HG03571 (cell line): Measurements from ENCODE around the gene ERGIC1.

Source experiments
- ATAC-seq: cut with Tn5 transposase; IDR thresholded peaks from one replicate; pipeline ENCODE4 v1.9.1; 2021; ENCODE audit not compliant: unreplicated experiment

The ERGIC1 gene

DNA sequence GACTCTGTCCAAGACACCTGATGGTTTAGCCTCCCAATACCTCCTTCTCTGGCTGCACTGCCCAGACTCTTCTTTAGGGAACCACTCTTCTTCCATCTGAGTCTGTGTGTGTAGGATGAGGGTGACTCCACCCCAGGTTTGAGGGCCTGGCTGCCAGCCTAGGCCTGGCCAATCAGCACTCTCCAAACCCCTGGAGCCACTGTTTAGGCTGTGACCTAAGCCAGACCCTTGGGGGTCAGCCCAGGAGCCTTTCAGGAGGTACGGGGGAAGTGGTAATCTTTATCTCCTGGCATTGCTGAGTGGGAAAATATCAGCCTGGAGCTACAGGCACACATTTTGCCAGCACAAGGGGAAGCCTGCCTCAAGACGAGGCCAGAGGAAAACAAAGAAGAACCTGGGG lies 6.2 kb upstream of the ERGIC1 start:
- ATAC-seq, result no peak

DNA sequence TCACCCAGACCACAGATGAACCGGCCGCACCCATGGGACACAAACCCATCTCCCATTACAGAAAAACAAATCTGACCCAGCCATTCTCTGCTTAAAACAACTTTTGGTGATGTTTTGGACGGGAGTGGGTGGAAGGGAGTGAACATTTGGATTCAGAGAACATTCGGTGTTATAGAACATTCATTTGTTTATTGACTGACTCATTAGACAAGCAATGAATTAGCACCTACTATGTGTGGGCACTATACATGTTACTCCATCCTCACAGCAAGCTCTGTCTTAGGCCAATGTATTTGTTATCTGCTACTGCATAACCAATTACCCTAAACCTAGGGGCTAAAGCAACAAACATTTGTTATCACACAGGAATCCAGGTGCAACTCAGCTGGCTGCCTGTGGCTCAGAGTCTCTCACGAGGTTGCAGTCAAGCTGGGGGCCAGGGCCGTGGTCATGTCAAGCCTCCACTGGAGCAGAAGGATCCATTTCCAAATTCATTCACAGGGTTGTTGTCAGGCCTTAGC lies 5.1 kb upstream of the ERGIC1 start:
- ATAC-seq, result no peak

DNA sequence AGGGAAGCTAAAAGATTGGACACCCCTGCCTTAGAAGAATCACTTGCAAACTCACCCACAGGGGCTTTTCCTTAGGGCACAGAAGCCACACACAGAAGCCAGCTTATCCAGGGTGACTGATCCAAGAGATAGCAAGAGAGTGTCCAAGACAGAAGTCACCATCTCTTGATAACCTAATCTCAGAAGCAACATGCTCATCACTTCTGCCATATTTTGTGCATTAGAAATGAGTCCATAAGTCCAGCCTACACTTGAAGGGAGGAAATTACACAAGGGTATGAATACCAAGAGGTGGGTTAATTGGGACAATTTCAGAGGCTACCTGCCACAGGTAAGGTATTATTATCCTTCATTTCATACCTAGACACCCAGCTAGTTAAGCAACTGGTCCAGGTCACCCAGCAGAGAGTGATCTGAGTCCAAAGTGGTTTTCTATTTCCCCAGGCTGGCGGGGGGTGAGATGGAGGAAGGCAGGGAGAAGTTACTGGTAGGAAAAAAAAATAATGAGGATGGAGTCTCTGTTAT lies 3.7 kb upstream of the ERGIC1 start:
- ATAC-seq, result no peak

DNA sequence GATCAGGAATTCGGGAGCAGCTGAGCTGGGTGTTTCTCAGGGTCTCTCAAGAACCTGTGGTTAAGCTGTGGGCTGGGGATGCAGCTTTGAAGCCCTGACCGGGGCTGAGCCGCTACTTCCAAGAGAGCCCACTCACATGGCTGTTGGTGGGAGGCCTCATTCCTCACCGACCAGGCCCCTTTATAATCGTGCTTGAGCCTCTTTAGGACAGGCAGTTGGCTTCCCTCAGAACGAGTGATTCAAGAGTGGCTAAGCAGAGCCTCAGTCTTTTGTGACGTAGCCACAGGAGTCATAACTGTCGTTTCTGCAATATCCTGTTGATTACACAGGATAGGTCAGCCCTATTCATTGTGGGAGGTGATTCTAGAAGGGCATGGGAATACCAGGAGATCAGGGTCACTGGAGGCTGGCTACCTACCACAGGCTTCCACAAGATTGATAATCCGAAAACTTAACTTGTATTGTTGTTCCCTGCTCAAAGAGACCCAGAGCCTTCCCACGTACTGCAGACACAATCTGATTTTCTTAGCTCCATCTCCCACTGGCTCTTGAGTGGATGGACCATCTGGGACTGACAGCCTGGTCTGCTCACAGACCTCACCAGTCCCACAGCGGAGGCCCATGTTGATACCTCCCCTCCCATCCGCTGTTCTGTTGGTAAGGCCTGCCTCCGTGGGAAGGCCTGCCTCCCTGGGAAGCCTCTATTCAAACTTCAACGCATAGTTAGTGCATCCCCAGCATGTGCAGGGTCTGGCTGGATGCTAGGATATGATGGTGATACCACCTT lies 3.0 kb upstream of the ERGIC1 start:
- ATAC-seq, result no peak

DNA sequence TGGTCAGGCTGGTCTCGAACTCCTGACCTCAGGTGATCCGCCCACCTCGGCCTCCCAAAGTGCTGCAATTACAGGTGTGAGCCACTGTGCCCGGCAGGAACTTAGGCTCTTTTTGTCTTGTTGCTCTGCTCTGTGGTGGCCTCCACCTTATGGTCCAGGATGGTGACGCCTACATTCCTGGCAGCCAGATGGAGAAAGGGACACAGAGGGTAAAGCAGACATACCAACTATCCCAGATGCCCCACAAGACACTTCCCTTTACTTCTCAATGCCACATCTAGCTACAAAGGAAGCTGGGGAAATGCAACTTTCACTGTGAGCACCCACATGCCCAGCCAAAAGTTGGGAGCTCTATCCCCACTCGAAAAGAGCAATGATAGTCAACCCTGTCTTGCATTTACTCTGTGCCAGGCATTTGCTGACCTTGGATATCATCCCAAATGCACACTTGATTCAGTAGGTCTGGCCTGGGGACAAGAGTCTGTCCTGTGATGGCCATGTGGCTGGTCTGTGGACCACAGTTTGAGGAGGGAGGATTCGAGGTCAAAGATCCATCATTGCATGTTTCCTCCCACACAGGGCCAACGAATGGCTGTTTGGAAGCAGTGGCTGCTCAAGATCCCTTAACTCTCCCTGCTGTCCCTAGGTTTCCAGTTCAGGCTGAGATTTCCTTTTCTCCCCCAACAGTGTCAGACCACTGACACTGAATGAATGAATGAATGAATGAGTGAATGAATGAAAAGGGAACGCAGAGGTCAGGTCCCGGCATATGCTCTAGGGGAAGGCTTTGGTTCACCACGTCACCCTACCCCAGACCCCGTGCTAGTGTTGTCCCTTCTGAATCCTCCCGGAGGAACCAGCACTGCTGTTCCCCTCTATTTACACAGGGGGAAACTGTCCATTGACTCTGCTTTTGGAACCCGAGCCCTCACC lies 1.4 kb upstream of the ERGIC1 start:
- no peak for ATAC-seq

DNA sequence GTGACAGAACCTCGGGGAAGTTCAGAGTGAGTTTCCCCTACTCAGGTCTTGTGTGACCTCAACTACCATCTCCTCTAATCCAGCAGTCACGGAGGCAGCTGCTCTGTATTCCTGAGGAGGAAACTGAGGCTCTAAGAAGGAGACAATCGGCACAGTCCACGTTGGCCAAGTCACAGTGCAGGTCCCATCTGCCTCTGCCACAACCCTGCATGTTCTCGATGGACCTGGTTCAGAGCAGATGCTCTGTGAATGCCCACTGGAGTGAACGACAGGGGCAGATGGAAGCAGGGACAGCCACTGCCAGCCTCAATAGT lies 722 bp upstream of the ERGIC1 start:
- ATAC-seq, result no peak

DNA sequence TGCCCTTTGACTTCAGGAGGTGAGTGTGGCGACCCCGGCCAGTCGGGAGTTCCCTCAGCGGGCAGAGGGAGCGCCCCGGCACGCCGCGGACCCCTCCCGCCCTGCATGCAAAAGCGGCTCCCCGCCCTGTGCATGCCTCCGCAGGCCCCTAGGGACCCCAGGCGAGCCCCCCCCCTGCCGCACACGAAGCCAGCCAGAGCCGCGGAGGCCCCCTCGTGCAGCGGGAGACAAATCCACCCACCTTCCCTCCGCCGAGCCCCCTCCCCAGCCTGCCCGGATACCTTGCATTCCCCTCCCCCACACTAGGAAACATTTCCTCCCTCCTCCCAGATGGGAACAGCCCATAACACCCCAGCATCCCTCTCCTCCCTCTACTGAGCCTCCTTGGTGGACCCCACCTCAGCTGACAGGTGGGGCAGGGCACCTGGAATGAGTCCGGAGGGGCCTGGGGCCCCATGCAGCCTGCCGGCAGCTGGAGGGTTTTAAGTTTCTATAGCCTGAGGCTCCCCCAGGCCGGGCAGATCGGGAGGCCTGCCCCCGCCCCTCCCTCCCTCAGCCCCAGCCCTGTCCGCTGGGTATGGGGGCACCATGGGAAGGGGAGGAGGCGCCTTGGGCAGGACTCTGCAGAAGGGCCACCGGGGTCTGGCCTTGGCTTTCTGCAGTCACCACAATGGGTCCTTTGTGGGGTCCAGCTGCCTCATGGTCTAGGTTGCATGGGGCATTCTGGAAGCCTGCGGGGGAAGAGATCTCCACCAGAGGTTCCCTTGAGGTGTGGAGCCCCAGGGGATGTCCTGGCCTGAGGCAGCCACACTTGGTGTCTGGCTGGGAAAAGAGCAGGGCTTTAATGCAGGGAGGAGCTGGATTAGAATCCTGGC lies 601 bp downstream of the ERGIC1 start:
- peak; percentile 14 for ATAC-seq

DNA sequence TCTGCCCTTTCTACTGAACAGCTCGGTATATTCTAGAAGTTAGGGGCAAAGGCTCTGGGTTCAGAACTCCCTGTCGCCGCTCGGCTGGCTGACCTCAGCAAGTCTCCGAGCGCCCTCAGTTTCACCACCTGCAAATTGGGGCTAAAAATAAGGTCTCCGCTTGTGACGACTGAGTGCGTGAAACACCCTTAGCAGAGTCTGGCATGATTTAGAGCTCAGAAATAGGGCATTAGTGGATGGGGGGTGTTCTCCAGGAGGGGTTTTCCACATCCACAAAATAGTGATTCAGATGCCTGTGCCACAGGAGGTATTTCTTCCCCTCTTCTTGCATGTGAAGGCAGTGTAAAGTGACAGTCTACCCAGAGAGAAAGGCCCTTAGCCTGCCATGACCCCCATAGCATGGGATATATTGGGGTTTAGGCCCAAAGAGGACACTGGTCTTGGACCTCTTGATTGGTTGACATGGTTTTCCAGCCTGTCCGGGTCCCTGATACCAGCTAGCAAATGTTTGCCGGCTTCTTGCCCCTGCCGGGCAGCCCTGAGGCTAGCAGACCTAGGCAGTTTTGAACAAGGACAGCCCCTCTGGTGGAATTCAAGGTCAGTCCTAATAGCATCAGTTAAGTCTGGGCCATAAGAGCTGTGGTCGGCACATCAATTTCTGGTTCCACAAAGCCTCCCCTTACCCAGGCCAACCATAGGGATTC lies 1.4 kb downstream of the ERGIC1 start:
- no peak for ATAC-seq

DNA sequence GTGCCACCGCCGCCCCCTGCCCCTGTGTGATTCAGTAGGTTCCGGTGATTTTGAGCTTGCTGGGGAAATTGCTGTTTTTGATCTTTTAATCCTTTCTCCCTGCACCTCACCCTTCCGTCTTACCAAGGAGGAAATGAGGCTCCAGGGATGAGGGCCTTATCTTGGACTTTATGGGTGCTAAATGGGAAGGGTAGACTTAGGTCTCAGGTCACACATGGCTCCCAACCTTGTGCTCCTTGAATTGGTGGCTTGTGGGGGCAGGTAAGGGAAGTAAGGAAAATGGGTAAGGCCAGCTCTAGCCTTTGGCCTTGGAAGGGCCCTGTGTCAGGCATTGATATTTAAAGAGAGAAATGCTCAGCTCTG lies 1.9 kb downstream of the ERGIC1 start:
- no peak for ATAC-seq

DNA sequence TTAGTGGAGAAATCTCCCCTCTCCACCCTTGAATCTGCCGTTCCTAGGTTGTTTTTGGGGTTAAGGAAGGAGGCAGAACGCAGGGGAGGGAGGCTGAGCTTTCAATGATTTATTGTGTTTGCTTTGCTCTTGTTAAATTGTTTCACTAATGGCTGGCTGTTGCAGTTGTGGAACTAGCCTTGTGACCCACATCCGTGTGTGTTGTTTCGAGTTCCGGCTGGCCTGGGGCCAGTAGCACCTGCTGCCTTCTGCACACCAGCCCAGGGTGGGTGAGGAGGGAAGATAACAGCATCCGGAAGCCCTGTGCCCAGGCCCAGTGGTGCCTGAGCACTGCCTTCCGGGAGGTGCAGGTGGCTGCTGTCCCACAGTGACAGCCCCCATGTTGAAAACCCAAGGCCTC lies 3.6 kb downstream of the ERGIC1 start:
- peak; percentile 83 for ATAC-seq

DNA sequence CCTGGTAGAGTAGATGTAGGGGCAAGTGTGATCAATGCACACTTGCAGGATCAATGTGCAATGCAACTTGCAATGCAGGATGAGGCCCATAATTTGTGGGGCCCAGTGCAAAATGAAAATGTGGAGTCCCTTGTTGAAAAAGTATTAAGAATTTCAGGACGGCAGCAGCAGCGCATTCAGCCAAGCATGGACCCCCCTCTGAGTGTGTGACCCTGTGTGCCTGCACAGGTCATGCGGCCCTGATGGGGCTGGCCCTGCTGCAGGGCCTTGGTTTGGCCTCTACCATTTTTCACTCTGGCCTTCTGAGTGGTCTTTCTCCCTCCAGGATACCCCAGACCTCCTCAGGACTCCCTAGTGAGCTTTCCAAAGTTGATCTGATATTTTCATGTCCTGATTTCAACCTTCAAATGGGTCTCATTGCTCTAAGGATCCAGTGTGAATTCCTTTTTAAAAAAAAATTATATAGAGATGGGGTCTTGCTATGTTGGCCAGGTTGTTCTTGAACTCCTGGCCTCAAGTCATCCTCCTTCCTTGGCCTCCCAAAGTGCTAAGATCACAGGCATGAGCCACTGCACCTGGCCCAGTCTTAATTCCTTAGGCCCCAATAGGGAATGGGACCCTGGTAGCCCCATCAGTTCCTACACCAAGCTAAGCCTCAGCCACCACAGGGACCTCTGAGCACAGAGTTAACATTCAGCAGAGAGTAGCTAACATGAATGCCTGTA lies 4.3 kb downstream of the ERGIC1 start:
- no peak for ATAC-seq

DNA sequence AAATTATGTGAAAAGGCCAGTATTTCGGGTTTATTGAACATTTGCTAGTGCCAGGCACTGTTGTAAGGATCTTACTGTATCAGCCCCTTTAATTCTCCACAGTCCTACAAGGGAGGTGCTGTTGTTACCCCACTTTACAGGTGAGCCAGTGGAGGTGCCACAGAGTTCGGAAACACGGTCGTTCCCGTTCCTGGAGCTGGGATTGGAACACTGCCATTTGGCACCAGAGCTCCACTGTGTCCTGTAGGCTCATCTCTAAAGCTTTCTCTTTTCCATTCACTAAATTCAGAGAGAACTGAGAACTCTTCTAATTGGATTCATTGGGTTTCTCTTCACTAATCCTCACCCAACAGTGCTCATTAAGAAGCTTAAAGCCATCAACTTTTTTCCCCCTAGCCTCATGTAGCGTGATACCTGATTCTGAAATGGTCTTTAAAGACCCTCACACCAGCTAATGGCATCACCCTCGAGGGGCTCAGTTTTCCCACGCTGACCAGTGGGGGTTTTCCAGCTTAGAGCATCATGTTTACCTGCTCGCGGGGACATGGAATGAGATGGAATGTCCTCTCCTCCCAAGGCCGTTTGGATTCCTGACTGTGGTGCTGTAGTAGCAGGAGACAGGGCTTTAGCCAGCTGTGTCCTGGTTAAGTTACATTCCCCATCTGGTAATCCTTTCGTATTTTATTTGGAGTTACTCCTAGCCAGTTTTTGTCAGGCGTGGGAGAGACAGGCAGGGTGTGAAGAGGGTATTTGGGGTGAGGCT lies 5.8 kb downstream of the ERGIC1 start:
- no peak for ATAC-seq

DNA sequence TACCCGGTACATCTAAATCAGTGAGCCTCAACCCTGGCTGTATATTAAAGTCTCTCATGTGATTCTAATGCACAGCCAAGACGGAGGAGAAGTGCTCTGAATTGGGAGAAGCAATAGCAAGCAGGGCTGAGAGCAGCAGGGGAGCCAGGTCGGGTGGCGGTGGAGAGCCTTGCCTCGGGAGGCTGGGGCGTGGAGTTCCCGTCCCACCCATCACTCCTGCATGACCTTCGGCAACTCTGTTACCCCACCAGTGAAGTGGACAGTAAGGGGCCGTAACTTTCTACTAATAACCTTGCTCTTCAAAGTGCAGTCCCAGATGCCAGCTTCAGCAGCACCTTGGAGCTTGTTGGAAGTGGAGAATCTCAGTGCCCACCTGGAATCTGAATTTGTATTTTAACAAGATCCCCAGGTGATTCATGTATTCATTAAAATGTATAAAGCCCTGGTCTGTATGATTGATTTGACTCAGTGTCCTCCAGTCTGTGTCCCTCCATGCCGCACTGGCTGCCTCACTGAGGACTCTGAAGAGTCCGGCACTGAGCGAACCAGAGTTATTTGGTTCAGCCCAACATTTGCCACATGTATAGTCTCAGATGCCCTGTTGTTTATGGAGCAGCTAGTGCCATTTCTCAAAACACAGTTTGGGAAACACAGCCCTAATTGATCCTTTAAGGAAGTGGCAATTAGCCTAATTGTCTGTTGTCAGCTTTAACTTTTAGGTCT lies 6.5 kb downstream of the ERGIC1 start:
- ATAC-seq, result no peak

DNA sequence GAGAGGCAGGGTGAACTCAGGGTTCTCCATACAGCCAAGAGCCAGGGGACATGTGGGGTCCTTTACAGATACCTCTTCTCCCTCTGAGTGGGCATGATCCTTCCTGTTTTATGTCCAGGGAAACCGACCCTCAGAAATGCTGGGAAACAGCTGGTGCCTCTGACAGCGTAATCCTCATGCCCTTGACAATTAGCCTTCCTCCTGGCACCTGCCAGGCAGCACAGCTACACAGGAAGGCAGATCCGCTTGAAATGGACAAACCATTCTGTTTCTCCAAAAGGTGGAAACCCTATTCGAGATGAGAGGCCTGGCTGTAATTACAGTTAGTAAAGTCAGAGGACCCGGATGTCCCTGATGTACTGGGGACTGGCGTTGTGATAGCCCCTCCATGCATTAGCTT lies 7.2 kb downstream of the ERGIC1 start:
- no peak for ATAC-seq

DNA sequence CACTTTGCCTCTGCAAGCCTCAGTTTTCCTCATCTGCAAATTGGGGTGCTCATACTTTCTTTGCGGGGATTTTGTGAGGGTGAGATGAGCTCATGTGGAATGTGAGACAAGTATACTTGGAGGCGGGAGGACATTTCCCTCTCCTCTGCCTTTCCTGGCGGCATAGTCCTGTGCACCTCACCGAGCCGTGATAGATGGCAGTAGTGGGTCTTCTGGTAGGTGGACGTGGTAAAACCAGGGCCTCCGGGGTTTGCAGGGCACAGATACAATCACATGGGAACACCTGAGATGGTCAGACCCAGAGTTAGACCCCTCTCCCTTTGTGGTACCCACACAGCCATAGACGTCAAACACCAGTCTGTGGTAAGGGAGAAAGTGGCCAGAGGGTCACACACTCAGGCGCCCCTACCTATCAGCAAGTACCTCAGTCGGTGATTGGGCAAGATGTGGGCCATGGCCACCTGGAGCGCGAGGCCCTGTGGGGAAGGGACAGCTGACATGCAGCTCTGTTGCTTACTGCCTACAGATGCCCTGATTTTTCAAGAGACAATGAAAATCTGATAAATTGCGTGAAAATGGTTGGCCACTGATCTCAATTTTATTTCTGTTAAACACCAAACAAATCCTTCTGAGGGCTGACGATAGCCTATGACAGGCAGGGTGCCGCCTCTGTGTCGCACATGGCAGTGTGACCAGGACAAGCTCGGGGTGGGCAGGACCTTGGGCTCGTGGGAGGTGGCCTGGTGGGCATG lies 9.9 kb downstream of the ERGIC1 start:
- ATAC-seq, result no peak

DNA sequence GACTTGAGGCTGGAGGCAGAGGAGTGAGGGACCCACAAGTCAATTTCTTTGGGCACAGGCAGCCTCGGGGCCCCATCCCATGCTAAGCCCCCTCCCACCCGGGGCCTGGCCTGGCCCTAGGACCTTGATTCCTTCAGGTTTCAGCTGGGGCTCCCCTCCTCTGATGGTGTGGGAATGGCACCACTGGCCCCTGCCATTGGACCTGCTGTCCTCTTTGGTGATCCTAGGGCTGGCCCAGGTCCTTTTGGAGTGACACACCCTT lies 10.5 kb downstream of the ERGIC1 start:
- ATAC-seq, result no peak

DNA sequence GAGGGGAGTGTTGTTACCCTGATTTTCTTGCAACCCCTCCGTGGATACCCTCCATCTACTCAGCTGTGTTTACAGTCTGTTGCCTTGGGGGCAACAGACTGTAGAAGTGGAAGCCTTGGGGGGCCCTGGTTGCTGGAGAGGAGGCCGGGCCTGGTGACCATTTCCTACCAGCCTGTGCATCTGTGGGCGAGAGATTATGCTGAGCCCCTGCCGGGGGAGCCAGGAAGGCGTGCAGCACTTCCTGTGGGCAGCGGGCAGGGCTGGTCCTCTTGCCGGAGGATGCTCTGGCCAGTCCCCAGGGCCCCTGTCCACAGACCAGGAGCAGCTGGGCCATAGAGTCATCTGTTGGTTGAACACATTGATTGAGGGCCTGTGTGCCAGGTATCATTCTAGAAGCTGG lies 11.1 kb downstream of the ERGIC1 start:
- no peak for ATAC-seq

DNA sequence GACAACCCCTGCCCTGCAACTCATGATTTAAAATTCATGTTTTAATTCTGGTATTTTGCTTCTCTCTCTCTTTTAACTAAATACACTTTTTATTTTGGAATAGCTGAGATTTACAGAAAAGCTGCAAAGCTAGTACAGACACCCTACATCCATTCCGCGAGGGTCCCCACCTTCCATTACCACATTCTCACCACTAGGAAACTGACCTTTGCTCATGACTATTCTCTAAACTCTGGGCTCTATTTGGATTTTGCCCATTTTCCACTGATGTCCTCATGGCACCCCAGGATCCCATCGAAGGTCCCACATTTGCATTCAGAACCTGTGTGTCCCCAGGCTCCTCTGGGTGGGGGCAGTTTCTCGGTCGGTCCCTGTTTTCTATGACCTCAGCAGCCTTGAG lies 11.5 kb downstream of the ERGIC1 start:
- no peak for ATAC-seq
